ENCODE data around the gene TSHR.

TSHR gene

DNA sequence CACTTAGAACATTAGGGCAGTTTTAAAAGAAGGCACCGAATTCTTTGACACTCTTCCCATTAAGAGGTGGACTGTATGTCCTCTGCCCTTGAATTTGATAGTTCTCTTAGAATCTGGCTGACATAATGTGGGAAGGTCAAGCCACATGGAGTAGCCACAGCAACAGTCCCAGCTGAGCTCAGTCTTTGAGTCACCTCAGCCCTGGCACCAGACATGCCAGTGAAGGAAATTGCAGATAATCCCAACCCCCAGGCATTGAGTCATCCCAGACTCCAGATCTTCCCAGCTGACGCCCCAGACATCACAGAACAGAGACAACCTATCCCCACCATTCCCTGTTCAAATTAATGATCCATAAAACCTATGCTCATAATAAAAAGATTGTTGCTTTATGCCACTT lies 181.9 kb downstream of the TSHR start:
- no peak for DNase-seq (ENCODE audit: low spot score)

DNA sequence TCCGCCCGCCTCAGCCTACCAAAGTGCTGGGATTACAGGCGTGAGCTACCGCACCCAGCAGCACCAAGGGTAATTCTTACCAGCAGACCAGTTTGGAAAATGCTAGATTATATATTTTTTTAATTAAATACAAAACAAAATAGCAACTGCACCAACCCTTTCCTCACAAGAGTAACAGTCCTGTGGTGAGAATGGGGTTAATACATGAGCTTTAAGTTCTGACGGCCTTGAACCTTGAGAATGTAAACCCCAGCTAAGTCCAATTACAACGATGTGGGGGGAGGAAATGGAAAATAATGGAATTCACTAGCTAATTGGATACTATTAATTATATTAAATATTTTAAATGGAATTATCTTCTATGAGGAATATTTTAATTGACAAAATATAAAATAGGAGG lies 183.0 kb downstream of the TSHR start:
- no peak for DNase-seq (ENCODE audit: low spot score)

DNA sequence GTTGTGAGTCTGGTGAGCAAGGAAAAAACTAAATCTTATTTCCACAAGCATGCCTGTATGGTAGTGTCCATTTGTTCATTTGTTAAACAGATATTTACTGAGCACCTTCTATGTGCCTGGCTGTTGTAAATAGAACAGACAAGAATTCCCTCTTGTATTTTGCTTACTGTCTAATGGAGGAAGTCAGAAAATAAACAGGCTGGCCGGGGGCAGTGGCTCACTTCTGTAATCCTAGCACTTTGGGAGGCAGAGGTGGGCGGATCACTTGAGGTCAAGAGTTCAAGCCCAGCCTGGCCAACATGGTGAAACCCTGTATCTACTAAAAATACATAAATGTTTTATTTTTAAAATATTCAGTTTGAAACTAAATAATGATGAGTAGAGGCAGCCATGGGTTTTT lies 186.0 kb downstream of the TSHR start:
- DNase-seq (ENCODE audit: low spot score): no peak

DNA sequence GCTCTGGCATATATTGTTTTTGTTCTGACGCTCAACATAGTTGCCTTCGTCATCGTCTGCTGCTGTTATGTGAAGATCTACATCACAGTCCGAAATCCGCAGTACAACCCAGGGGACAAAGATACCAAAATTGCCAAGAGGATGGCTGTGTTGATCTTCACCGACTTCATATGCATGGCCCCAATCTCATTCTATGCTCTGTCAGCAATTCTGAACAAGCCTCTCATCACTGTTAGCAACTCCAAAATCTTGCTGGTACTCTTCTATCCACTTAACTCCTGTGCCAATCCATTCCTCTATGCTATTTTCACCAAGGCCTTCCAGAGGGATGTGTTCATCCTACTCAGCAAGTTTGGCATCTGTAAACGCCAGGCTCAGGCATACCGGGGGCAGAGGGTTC lies 188.4 kb downstream of the TSHR start:
- DNase-seq (ENCODE audit: low spot score): no peak

DNA sequence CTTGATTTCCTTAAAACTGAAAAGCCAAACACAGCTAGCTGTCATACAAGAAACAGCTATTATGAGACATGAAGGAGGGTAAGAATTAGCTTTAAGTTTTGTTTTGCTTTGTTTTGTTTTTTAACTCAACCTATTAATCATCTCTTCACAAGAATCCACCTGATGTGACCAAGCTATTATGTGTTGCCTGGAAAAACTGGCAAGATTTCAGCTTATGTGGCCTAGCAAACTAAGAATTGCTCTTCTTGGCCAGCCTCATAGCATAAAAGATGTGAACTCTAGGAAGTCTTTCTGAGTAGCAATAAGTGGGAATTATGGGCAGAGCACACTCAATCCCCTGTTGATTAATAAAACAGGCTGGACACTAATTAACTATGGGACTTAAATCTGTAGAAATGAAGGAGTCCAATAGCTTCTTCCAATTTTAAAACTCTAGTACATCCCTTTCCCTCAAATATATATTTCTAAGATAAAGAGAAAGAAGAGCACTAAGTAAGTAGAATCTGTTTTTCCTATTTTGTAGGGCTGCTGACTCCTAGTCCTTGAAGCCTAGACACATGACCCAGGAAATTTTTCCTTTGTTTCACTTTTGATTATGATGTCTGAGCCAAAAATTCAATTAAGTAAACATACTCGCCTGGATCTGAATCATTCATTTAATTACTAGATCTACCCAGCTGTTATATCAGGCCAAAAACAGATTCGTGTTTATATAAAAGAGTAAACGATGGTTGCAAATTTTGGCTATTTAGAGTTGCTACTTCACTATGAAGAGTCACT lies 189.6 kb downstream of the TSHR start:
- DNase-seq (ENCODE audit: low spot score): no peak

DNA sequence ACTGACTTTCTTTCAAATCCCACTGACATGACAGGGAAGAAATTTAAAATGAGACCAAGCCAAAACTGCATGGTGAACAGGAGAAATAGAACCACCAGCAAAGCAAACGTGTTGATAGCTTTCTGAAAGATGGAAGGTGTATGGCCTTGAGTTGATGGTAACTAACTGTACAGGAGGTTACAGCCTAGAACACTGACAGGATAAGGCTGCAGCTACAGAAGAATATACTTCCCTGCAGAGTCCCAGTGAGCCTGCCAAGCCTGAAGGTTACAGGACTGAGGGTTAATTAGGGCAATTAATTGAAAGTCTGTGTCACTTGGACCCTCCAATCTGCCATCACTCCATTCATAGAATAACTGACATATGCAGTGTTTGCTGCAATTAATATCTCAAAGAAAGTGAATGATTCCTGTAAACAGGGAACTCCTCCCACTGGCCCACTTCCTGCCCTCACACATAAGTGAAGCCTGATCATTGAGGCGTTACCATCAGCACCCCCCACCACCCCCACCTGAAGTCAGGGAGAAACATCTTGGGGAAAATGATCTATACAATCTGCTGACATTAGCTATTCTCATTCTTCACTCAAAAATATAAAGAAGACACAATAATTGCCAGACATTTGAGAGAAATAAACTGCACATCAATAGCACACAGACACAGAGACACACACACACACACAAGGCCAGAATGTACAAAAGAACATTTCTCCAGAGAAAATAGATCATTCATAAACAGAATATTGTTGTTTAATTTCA lies 191.9 kb downstream of the TSHR start:
- DNase-seq (ENCODE audit: low spot score): no peak

DNA sequence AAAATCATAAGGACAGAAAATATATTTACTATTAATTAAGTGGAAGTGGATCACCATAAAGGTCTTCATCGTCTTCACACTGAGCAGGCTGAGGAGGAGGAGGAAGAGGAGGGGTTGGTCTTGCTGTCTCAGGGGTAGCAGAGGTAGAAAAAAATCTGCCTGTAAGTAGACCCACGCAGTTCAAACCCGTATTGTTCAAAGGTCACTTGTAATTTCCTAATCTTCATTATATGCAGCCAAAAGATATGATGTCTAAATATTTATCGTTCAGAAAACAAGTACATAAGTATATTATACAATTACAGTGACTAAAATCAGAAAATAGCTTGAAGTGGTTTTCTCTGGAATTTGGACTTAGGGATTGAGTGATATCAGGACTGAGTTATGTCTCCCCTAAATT lies 193.2 kb downstream of the TSHR start:
- DNase-seq (ENCODE audit: low spot score): no peak

DNA sequence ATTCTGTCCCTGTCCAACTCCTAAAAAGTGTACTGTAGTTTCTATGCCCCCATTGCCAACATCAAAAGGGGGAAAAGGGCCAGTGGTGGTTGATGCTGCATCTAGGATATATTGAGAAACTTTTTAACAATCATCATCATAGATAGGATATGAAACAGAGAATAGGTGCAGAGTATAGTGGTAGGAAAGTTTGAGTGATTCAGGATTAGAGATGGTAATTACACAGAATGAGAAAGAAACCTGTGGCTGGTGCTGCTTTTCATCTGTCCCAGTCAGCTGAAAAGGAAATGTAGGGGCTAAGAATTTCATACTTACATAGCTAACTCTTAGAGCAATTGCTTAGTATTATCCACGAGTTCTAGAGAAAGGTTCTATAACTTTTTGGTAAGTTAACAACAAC lies 197.8 kb downstream of the TSHR start:
- DNase-seq (ENCODE audit: low spot score): no peak

DNA sequence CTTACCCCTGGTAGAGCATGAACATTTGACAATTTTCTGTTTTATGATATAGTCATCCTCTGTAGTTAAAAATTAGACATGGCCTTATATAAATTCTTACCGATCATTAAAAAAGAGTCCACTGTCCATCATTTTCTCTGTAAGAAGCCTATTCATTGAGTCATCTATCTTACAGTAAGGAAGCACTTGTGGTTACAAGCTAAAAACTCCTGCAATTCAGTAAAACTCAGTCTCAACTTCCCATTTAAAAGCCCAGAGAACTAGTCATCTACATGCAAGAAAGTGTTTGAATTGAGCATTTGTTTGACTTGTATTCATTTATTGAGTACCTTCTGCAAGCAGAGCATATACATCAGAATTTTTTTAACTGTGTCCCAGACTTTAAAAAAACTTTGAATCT lies 202.0 kb downstream of the TSHR start:
- no peak for DNase-seq (ENCODE audit: low spot score)

DNA sequence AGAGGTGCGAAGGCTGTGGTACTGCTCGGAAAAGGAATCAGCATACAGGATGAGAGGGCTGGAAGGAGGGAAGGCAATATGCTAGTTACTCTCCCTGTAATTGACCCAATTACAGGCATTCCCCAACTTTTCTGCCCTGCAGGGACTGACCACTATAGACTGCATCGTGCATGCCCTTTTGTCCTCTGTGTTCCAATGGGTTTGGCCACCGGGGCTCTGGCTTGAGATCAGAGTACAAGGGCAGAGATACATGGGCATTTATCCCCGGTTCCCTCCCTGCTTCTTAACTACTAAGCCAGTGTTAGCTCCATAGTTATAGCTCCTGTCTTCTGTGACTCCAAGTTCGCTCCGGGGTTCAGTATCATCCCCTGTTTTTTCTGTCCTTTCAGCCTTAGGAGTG lies 205.7 kb downstream of the TSHR start:
- DNase-seq (ENCODE audit: low spot score): no peak

DNA sequence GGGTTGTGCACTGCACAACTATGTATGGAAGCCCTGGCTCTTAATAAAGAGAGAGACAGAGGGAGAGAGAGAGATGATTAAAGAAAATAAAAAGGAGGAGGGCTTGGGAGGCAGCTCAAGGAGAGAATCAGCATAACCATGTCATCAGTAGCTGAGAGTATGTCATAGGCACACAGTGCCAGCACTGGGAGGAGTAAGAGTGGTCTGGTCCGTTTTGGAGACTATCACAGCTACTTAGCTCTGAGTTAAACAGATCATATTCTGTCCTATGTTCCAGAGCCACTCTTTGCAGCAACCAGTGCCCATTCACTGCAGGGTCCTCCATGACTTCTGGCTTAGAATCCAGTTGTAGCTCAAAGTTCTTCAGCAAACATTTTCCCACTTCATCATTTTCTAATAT lies 206.3 kb downstream of the TSHR start:
- DNase-seq (ENCODE audit: low spot score): no peak

DNA sequence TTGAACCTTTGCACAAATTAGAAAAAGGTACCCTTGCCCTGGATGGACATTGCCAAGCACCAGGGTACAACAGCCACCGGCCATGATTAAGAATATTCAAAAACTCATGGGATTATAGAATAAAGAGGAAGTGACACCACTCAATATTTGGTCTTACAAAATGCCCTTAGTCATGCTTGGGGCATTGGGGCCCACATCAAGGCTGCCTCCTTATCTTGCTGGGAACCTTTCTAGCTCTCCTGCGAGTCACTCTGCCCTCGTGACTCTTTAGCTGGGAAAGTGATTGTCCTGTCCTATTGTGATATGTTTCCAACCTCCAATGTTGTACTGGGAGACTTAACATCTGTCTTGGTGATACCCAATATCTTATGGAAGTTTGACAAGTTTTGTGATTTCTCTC lies 207.5 kb downstream of the TSHR start:
- no peak for DNase-seq (ENCODE audit: low spot score)

DNA sequence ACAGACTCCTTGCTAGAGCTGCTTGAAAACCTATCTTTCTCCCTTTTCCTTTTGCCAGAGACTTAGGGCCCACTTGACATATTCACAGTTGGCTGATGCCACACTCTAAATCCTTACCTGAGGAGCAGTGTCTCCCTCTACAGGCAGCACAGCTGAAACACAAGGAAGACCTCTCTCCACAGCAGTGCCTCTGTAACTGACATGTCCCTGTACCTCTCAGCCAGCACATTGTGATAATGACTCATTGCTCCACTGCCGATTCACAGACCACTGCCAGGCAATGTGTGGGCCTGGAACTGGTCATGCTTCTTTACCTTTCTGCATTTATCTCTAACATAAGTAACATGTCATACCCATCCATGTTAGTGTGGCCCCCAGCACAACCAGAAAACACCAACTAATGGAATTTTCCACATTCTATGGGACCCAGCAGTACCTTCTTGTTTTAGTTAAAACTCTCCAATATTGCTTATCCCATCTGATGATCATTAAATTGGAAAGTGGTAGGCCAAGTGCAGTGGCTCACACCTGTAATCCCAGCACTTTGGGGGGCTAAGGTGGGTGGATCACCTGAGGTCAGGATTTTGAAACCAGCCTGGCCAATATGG lies 208.8 kb downstream of the TSHR start:
- DNase-seq (ENCODE audit: low spot score): peak; percentile 72

DNA sequence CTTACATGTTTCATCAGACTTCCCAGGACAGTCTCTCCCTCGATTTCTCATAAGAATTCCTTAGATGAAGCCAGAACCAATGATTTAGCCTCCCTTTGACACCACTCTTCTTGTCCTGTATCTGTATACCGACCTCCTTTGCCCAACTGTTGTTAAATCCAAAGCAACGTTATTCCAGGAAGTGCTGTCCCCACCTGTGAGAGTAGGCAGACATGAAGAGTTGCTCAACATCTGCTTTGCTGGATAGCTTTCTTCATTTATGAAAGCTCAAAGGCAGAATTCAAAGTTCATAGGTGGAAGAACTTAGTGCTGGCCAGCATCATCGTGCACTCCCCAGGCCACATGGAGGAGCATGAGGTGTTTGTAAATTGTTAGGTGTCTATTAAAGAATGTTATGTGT lies 209.8 kb downstream of the TSHR start:
- no peak for DNase-seq (ENCODE audit: low spot score)

DNA sequence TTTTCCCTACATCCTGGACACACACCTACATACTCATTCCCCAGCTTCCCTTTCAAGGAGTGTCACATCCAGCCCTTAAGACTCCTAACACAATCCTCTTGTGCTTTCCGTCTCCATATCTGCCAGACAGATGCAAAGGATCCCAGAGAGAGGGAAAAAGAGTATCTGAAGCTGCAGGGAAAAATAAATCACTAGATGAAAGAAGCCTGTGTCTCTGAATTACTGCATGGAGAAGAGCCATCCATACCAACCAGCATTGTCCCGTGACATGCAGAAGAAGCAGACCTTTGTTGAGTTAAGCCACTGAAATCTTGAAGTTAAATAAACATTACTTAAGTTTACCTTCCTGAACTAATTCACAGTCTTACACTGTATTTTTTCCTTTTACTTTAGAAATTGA lies 210.7 kb downstream of the TSHR start:
- DNase-seq (ENCODE audit: low spot score): peak; percentile 72

DNA sequence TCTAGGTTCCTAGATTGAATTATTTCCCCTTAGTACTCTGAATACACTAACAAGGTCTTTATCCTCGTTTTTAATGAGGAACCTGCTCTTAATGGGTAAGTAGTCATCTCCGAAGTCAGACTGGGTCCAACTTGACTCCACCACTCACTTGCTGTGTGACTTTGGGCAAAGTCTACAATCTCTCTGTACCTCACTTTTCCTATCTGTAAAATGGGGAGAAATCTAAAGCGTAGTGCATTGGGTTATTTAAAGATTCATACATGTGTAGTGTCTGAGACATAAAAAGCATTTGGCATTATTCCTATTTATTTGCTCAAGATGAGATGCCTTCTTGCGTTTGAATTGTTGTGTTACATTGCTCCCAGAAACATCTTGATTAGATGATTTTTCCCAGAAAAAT lies 213.8 kb downstream of the TSHR start:
- no peak for DNase-seq (ENCODE audit: low spot score)

DNA sequence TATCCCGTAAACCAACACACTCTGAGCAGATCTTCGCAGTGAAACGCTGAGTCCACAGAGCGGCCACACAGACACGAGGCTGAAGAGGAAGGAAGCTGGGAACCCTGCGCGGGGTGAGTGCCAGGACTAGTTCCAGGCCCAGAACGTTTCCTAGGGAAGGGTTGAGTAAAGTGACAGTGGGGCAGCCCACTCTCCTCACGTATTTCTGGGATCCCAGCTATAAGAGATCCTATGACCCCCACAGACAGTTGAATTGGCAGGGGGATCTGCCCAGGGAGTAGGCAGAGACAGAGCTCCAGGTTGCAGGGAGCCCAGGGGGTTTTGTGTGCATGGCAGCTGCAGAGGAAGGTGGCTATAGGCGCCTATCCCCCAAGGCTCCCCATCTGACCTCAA lies 214.3 kb downstream of the TSHR start:
- DNase-seq (ENCODE audit: low spot score): peak; percentile 79

DNA sequence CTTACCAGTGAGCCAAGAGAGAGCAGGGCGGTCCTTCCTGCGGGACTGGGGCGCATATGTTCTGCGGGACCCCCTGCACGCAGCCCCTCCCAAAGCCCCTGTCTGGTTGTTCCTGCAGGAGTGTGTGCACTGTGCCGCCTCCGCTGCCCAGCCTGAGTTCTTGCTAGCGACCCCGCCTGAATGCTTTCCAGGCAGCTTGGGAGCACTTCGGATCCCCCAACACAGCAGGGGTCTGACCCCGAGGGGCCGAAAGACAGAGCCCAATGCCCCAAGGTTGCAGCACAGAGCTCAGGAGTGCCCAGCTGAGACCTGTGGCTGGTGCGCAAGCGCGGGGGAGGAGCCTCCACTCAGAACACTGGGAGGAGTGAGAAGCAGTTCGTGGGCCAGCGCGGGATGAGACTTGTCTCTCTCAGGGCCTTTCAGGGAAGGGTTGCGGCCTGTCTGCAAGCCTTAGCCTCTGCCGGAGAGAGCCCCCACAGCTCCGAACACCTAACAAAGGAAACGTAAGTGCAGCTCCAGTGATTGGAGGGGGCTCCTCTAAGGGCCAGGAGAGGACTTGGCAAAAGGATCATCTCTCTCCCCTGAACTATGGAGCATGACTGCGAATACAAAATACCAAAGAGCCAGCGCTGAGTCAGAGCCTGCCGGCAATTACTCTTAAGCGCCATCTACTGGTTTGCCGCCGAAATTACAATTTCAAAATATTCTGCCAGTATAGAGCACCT lies 214.8 kb downstream of the TSHR start:
- peak; percentile 98 for DNase-seq (ENCODE audit: low spot score)

DNA sequence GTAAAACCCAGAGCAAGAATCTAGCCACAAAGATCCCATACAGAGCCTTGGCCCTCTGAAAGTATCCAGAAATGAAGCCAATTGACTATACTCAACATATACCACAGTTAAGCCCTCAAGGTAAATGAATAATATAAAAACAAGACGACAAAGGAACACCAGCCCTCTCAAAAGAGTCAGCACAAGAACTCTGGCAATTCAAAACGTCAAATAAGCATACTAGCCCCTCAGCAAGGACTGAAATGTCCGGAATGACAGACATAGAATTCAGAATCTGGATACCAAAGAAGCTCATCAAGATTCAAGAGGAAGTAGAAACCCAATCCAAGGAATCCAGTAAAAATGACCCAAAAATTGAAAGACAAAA lies 215.4 kb downstream of the TSHR start:
- DNase-seq (ENCODE audit: low spot score): no peak

DNA sequence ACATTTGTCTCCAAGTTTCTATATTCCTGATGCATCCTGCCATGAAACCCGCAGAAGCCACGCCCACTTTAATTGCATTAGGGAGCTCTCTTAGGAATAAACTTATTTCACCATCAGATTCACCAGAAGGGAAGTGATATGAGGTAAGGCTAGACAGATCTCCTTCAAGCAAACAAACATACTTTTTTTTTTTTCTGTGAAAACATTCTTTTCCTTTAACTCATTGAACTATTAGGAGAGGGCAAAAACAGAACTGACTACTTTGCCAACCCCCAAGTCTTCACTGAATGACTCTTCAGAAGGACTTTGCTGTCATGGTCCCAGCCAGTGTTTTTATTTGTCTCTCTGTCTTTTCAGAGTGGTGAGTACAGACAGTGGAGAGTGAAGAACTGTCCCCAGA lies 216.9 kb downstream of the TSHR start:
- no peak for DNase-seq (ENCODE audit: low spot score)

DNA sequence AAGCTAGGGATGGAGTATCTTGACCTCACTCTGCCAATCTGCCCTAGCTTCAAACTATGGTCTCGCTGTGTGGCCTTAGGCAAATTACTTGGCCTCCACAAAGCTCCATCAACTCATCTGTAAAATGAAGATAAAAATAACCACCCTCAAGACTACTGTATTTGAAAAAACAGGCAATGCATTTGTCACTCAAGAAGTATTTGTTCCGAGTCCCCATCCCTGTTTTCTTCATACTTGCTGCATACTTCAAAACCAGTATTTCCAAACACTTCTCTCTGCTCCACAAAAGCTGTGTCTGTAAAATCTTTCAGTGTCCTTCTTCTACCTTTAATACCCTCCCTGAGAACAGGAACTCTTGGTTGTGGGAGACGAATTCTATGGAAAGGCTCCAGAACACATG lies 217.5 kb downstream of the TSHR start:
- DNase-seq (ENCODE audit: low spot score): no peak

DNA sequence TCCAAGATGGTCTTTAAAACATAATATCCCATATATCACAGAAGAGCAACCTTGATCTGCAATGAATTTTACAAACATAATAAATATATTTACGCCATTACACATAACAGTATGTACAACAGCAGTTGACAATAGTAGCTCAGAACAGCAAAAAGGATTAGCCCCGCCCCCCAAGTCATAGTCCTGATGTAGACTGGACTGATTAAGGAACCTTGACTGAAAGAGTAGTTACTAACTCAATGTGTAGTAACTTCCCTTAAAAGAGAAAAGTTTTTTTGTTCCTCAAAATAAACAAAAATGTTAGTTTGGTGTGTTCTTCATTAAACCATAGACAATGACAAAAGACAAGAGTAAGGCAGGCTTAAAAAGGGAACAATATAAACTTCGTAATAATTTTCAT lies 220.8 kb downstream of the TSHR start:
- peak; percentile 63 for DNase-seq (ENCODE audit: low spot score)

DNA sequence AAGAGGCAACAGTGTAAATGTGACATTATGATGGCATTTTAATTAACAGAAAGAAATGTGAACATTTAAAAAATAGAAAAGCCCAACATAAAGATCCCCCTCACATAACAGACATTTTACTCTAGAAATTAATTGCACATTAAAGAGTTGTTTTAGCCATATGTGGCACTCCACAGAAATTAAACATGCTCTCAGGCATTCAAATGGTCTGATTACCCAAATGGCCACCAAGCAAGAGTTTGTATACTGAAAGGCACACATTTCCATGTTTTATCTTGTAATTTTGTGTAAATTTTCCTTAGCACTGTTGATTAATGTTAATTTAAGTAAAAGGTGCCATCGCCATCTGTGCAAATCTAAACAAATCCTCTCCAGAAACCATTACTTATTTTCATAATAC lies 221.8 kb downstream of the TSHR start:
- no peak for DNase-seq (ENCODE audit: low spot score)

All from pons (tissue), 1 donor.